ENCODE measurements around the gene KIF1A. TPM values are rescaled to one million over a fixed set of nuclear protein-coding genes. Genes with fewer than 3 reads are reported as not detected.

KIF1A gene
- polyA plus RNA-seq, 1 donor from 2014 or later: not detected

DNA sequence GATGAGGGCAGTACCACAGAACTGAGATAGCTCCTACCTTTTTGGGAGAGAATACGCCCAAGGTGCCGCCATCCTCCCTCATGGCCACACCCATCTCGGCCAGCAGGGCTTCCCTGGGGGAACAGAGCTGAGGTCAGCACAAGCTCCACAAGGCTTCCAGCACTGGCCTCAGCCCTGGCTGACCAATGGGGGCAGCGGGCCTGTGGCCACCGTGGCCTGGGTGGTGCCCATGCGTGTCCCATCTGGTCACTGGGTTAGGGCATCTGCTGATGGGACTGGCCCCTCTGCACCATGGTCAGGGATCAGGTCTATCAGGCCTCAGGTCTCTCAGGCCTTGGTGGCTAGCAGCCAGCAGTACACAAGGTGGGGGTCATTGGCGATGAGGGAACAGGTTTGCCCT lies 50.9 kb downstream of the KIF1A start:
- Mint-ChIP-seq H3K27ac (no peak overlapping the region), H3K9me3 (no peaks in the 10 kb centered on the region), H3K27me3 (no peaks in the 10 kb centered on the region), H3K36me3 (no peaks in the 10 kb centered on the region), H3K4me3 (no peak overlapping the region), H3K4me1 (no peaks in the 10 kb centered on the region)

- peaks cover 1% of the 10 kb centered on the region for H3K27me3 Mint-ChIP-seq
These were observed 51.8 kb downstream of the KIF1A start for GRCh38 chr2:240768216-240768615.

GRCh38 chr2:240767341-240767740 lies 52.7 kb downstream of the KIF1A start:
- Mint-ChIP-seq H3K27ac (no peak overlapping the region), H3K27me3 (peaks cover 2% of the 10 kb centered on the region), H3K9me3 (no peaks in the 10 kb centered on the region), H3K4me1 (no peaks in the 10 kb centered on the region), H3K36me3 (no peaks in the 10 kb centered on the region), H3K4me3 (no peak overlapping the region)

More at GRCh38 chr2:240768216-240768615, 51.8 kb downstream of the KIF1A start:
- Mint-ChIP-seq H3K36me3 (no peaks in the 10 kb centered on the region), H3K4me3 (no peak overlapping the region), H3K9me3 (no peaks in the 10 kb centered on the region), H3K27ac (no peak overlapping the region), H3K4me1 (no peaks in the 10 kb centered on the region)

- no peak overlapping the region for H3K4me3 Mint-ChIP-seq
- no peaks in the 10 kb centered on the region for H3K4me1 Mint-ChIP-seq
- H3K36me3 Mint-ChIP-seq: no peaks in the 10 kb centered on the region
- peaks cover 2% of the 10 kb centered on the region for H3K27me3 Mint-ChIP-seq
- no peak overlapping the region for H3K27ac Mint-ChIP-seq
- H3K9me3 Mint-ChIP-seq: no peaks in the 10 kb centered on the region
These were observed 53.9 kb downstream of the KIF1A start for GRCh38 chr2:240766072-240766471.

DNA sequence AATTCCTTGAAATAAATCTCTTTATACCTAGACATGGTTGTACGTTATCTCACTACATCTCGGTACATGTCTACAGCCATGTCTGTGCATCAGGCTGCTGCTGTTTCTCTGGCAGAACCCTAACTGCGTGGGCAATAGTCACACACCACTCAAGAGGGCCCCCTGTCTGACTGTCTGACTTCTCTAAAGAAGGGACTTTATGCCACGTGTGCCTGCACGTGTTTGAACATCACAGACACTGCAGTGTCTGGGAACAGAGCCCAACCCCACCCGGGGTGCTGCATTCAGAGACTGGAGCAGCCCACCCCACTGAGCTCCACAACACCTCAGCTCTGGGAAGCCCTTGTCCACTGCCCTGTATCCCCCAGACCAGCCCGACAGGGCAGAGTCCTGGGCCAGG lies 55.0 kb downstream of the KIF1A start:
- no peaks in the 10 kb centered on the region for H3K9me3 Mint-ChIP-seq
- H3K27me3 Mint-ChIP-seq: peaks cover 2% of the 10 kb centered on the region
- H3K4me1 Mint-ChIP-seq: no peaks in the 10 kb centered on the region
- no peaks in the 10 kb centered on the region for H3K36me3 Mint-ChIP-seq
- H3K4me3 Mint-ChIP-seq: no peak overlapping the region
- H3K27ac Mint-ChIP-seq: no peak overlapping the region

DNA sequence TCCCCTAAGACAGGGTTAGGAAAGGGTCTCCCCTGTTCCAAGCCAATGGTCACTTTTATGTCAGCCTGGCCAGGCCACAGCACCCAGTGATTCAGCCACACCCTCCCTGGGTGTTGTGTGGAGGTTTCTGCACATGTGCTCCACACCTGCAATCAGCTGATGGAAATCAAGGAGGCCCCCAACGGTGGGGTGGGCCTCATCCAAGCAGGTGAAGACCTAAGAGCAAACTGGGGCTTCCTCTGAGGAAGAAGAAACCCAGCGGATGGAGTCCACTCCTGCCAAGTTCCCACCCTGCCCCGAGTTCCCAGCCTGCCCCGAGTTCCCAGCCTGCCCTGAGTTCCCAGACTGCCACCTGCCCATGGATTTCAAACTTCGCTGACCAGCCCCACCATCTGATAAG lies 55.4 kb downstream of the KIF1A start:
- Mint-ChIP-seq H3K4me1 (no peaks in the 10 kb centered on the region), H3K36me3 (no peaks in the 10 kb centered on the region), H3K27ac (no peak overlapping the region), H3K4me3 (no peak overlapping the region), H3K27me3 (peaks cover 2% of the 10 kb centered on the region), H3K9me3 (no peaks in the 10 kb centered on the region)

DNA sequence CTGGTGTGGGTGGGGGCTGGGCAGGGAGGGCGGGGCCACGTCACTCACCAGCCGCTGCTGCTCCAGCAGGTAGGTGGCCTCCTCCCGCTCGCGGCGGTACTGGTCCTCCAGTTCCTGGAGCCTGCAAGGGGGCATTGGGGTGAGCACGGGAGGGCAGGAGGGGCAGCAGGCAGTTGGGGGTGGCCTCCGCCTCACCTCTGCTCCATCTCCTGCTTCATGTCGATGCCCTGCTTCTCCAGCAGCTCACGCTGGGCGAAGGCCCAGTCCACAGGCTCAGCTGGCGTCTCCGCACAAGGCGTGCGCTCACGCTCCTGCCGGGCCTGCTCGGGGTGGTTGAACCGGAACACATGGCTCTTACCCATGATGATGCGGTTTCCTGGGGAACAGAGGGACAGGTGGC lies 57.0 kb downstream of the KIF1A start:
- no peaks in the 10 kb centered on the region for H3K4me1 Mint-ChIP-seq
- peaks cover 2% of the 10 kb centered on the region for H3K27me3 Mint-ChIP-seq
- H3K9me3 Mint-ChIP-seq: no peaks in the 10 kb centered on the region
- no peak overlapping the region for H3K27ac Mint-ChIP-seq
- H3K4me3 Mint-ChIP-seq: no peak overlapping the region
- H3K36me3 Mint-ChIP-seq: no peaks in the 10 kb centered on the region

- no peaks in the 10 kb centered on the region for H3K36me3 Mint-ChIP-seq
- no peaks in the 10 kb centered on the region for H3K9me3 Mint-ChIP-seq
- peaks cover 2% of the 10 kb centered on the region for H3K27me3 Mint-ChIP-seq
- H3K27ac Mint-ChIP-seq: no peak overlapping the region
- H3K4me3 Mint-ChIP-seq: no peak overlapping the region
- H3K4me1 Mint-ChIP-seq: no peaks in the 10 kb centered on the region
These were observed 57.8 kb downstream of the KIF1A start for GRCh38 chr2:240762249-240762648.

- Mint-ChIP-seq H3K27ac (no peak overlapping the region), H3K4me3 (no peak overlapping the region), H3K4me1 (no peaks in the 10 kb centered on the region), H3K27me3 (peaks cover 2% of the 10 kb centered on the region), H3K36me3 (no peaks in the 10 kb centered on the region), H3K9me3 (no peaks in the 10 kb centered on the region)
These were observed 59.3 kb downstream of the KIF1A start for GRCh38 chr2:240760576-240761246.

DNA sequence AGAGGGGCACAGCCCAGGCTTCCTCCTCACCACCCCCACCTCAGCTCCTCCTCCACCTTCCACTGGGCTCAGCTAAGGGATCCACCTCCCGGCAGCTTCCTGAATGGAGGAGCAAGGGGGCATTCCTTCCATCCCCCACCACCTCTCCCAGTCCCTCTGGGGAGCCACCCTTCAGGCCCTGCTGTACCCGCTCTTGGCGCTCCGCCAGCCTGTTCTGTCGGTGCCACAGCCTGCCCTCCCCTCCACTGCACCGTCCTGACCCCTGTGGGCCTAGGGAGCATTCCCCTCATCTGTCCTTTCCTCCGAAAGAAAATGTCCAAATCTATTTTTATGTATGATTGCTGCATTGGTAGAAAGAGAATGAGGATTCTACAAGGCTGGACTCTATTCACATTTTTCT lies 59.9 kb downstream of the KIF1A start:
- Mint-ChIP-seq H3K4me1 (no peaks in the 10 kb centered on the region), H3K36me3 (no peaks in the 10 kb centered on the region), H3K27ac (no peak overlapping the region), H3K27me3 (peaks cover 2% of the 10 kb centered on the region), H3K9me3 (no peaks in the 10 kb centered on the region), H3K4me3 (no peak overlapping the region)

- no peaks in the 10 kb centered on the region for H3K9me3 Mint-ChIP-seq
- no peaks in the 10 kb centered on the region for H3K36me3 Mint-ChIP-seq
- no peaks in the 10 kb centered on the region for H3K4me1 Mint-ChIP-seq
- no peak overlapping the region for H3K4me3 Mint-ChIP-seq
- H3K27me3 Mint-ChIP-seq: peaks cover 2% of the 10 kb centered on the region
- no peak overlapping the region for H3K27ac Mint-ChIP-seq
These were observed 60.6 kb downstream of the KIF1A start for GRCh38 chr2:240759459-240759858.

GRCh38 chr2:240757086-240757614 lies 62.9 kb downstream of the KIF1A start:
- Mint-ChIP-seq H3K9me3 (no peaks in the 10 kb centered on the region), H3K27ac (peak overlapping the region in 1 of 3 donors; percentile 23), H3K4me3 (peak overlapping the region in 1 of 4 donors; percentile 37), H3K36me3 (no peaks in the 10 kb centered on the region), H3K27me3 (no peaks in the 10 kb centered on the region), H3K4me1 (no peaks in the 10 kb centered on the region)

GRCh38 chr2:240752209-240752608 lies 67.8 kb downstream of the KIF1A start:
- no peaks in the 10 kb centered on the region for H3K4me1 Mint-ChIP-seq
- H3K27me3 Mint-ChIP-seq: no peaks in the 10 kb centered on the region
- no peaks in the 10 kb centered on the region for H3K36me3 Mint-ChIP-seq
- H3K27ac Mint-ChIP-seq: no peak overlapping the region
- no peak overlapping the region for H3K4me3 Mint-ChIP-seq
- H3K9me3 Mint-ChIP-seq: no peaks in the 10 kb centered on the region

- Mint-ChIP-seq H3K36me3 (no peaks in the 10 kb centered on the region), H3K27ac (no peak overlapping the region), H3K4me1 (no peaks in the 10 kb centered on the region), H3K9me3 (no peaks in the 10 kb centered on the region), H3K27me3 (no peaks in the 10 kb centered on the region), H3K4me3 (no peak overlapping the region)
These were observed 69.6 kb downstream of the KIF1A start for GRCh38 chr2:240750409-240750808.

GRCh38 chr2:240749516-240749915 lies 70.5 kb downstream of the KIF1A start:
- Mint-ChIP-seq H3K4me1 (no peaks in the 10 kb centered on the region), H3K9me3 (no peaks in the 10 kb centered on the region), H3K4me3 (no peak overlapping the region), H3K27me3 (no peaks in the 10 kb centered on the region), H3K27ac (no peak overlapping the region), H3K36me3 (peaks cover 2% of the 10 kb centered on the region)

DNA sequence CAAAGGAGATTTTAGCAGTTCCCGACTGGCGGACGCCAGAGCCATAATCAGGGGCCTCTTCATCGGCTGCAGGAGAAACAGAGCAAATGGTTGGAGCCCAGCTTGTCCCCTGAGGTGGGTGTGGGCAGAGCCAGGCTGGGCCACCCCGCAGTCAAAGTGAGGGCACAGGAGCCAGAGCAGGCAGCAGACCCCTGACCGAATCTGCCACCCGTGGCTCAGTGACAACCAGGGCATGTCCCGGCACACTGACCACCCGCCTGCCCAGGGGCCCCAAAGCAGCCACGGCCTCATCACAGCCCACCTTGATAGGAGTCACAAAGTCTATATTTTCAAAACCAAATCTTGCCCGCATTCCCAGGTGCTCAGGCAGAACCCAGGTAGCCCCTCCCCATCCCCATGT lies 72.8 kb downstream of the KIF1A start:
- H3K27me3 Mint-ChIP-seq: no peaks in the 10 kb centered on the region
- H3K4me3 Mint-ChIP-seq: no peak overlapping the region
- peaks cover 2% of the 10 kb centered on the region for H3K36me3 Mint-ChIP-seq
- H3K9me3 Mint-ChIP-seq: no peaks in the 10 kb centered on the region
- H3K4me1 Mint-ChIP-seq: no peaks in the 10 kb centered on the region
- no peak overlapping the region for H3K27ac Mint-ChIP-seq
